HG03442 (cell line): ENCODE results near the gene SPRED2.

Experiments
- ATAC-seq: cut with Tn5 transposase; IDR thresholded peaks from one replicate; pipeline ENCODE4 v1.9.1; 2021; ENCODE audit warnings: mild to moderate bottlenecking, moderate library complexity; ENCODE audit not compliant: unreplicated experiment

Gene SPRED2

GRCh38 chr2:65416321-65416720 lies 16.1 kb downstream of the SPRED2 start:
- ATAC-seq: no peak

GRCh38 chr2:65415091-65415490 lies 17.3 kb downstream of the SPRED2 start:
- no peak for ATAC-seq

- no peak for ATAC-seq
Observed at GRCh38 chr2:65413610-65414009, 18.8 kb downstream of the SPRED2 start.

- ATAC-seq: no peak
Observed at GRCh38 chr2:65413106-65413505, 19.3 kb downstream of the SPRED2 start.

GRCh38 chr2:65411056-65411795 lies 21.2 kb downstream of the SPRED2 start:
- no peak for ATAC-seq

GRCh38 chr2:65409045-65409444 lies 23.4 kb downstream of the SPRED2 start:
- no peak for ATAC-seq

GRCh38 chr2:65407240-65407639 lies 25.2 kb downstream of the SPRED2 start:
- no peak for ATAC-seq

- ATAC-seq: no peak
Observed at GRCh38 chr2:65404988-65405697, 27.3 kb downstream of the SPRED2 start.

- no peak for ATAC-seq
Observed at GRCh38 chr2:65403529-65403915, 28.9 kb downstream of the SPRED2 start.

GRCh38 chr2:65402780-65403528 lies 29.4 kb downstream of the SPRED2 start:
- ATAC-seq: no peak

GRCh38 chr2:65402323-65402722 lies 30.1 kb downstream of the SPRED2 start:
- ATAC-seq: no peak

- ATAC-seq: peak; percentile 72
Observed at GRCh38 chr2:65397122-65397521, 35.3 kb downstream of the SPRED2 start.

- ATAC-seq: no peak
Observed at GRCh38 chr2:65396348-65397026, 35.9 kb downstream of the SPRED2 start.

- no peak for ATAC-seq
Observed at GRCh38 chr2:65395621-65396347, 36.6 kb downstream of the SPRED2 start.

GRCh38 chr2:65393743-65394422 lies 38.5 kb downstream of the SPRED2 start:
- ATAC-seq: peak; percentile 21

- ATAC-seq: no peak
Observed at GRCh38 chr2:65393046-65393445, 39.4 kb downstream of the SPRED2 start.

GRCh38 chr2:65392609-65393008 lies 39.8 kb downstream of the SPRED2 start:
- no peak for ATAC-seq

- ATAC-seq: peak; percentile 67
Observed at GRCh38 chr2:65390134-65390533, 42.3 kb downstream of the SPRED2 start.

- ATAC-seq: no peak
Observed at GRCh38 chr2:65389476-65389875, 42.9 kb downstream of the SPRED2 start.
